Mesendoderm (in vitro differentiated cells): ENCODE measurements around the gene BAD. TPM values are rescaled to one million over a fixed set of nuclear protein-coding genes. Genes with fewer than 3 reads are reported as not detected.

Experiments used
- DNase-seq: peaks from one replicate; pipeline ENCODE4 v3.0.0; 2013
- H2AK5ac ChIP-seq: 2 replicates; pipeline ENCODE4 v1.6.1; 2013; ENCODE audit warnings: low read length, inconsistent platforms
- H2BK120ac ChIP-seq: 2 replicates; pipeline ENCODE4 v1.6.1; 2013; ENCODE audit warnings: low read depth, mild to moderate bottlenecking, low read length, moderate library complexity, mixed read lengths
- H2BK15ac ChIP-seq: replicated peaks from 2 replicates; pipeline ENCODE4 v1.6.1; 2013; ENCODE audit warnings: low read depth, mild to moderate bottlenecking, moderate library complexity
- H2BK5ac ChIP-seq: 2 replicates; pipeline ENCODE4 v1.6.1; 2013; ENCODE audit warnings: low read length, inconsistent platforms
- H3K18ac ChIP-seq: 2 replicates; pipeline ENCODE4 v1.6.1; 2013; ENCODE audit warnings: mild to moderate bottlenecking, low read length, mixed read lengths
- H3K23ac ChIP-seq: one replicate; pipeline ENCODE4 v1.6.1; 2013; ENCODE audit warnings: low read length
- H3K27ac ChIP-seq: 2 replicates; pipeline ENCODE4 v1.5.1; 2013; ENCODE audit warnings: low read depth, mild to moderate bottlenecking, inconsistent platforms, low read length, moderate library complexity
- H3K27me3 ChIP-seq: 2 replicates; pipeline ENCODE4 v1.6.1; 2013; ENCODE audit warnings: low read length, control low read depth, mild to moderate bottlenecking, inconsistent platforms; ENCODE audit not compliant: insufficient read depth, poor library complexity
- H3K36me3 ChIP-seq: 2 replicates; pipeline ENCODE4 v1.6.1; 2013; ENCODE audit warnings: low read length, inconsistent platforms; ENCODE audit not compliant: control insufficient read depth, insufficient read depth
- H3K4ac ChIP-seq: one replicate; pipeline ENCODE4 v1.6.1; 2013; ENCODE audit warnings: low read depth, mild to moderate bottlenecking, low read length, moderate library complexity
- H3K4me1 ChIP-seq: 2 replicates; pipeline ENCODE4 v1.6.1; 2013; ENCODE audit warnings: low read depth, low read length, inconsistent platforms; ENCODE audit not compliant: control insufficient read depth
- H3K4me2 ChIP-seq: 2 replicates; pipeline ENCODE4 v1.6.1; 2013; ENCODE audit warnings: low read length
- H3K4me3 ChIP-seq: 2 replicates; pipeline ENCODE4 v1.5.1; 2013; ENCODE audit warnings: mild to moderate bottlenecking, low read length
- H3K56ac ChIP-seq: one replicate; pipeline ENCODE4 v1.6.1; 2013; ENCODE audit warnings: low read length
- H3K79me1 ChIP-seq: 2 replicates; pipeline ENCODE4 v1.6.1; 2013; ENCODE audit warnings: low read length, inconsistent platforms
- H3K79me2 ChIP-seq: 2 replicates; pipeline ENCODE4 v1.6.1; 2013; ENCODE audit warnings: mild to moderate bottlenecking, low read length; ENCODE audit not compliant: control insufficient read depth, insufficient read depth
- H3K9ac ChIP-seq: 2 replicates; pipeline ENCODE4 v1.6.1; 2013; ENCODE audit warnings: low read length, inconsistent platforms
- H4K5ac ChIP-seq: one replicate; pipeline ENCODE4 v1.6.1; 2013; ENCODE audit warnings: low read length
- H4K8ac ChIP-seq: one replicate; pipeline ENCODE4 v1.6.1; 2013; ENCODE audit warnings: low read depth, mild to moderate bottlenecking, control low read depth, low read length, moderate library complexity
- WGBS: extraction: QIAGEN DNeasy Blood & Tissue Kit; methylation state at CpG from one replicate; pipeline ENCODE4 v1.1.7; 2013; ENCODE audit warnings: low lambda C conversion rate, missing lambda C conversion rate; ENCODE audit not compliant: insufficient coverage; ENCODE audit errors: extremely low coverage; 5-methylcytosine and 5-hydroxymethylcytosine counted together
- small RNA-seq: library from polyadenylated mRNA; stranded (forward); fragments of <200 nt; extraction: miRNeasy Mini kit (QIAGEN cat#:217004); gene quantifications from one replicate; pipeline ENCODE3, GENCODE V24; 2013; ENCODE audit not compliant: insufficient read depth

BAD gene

GRCh38 chr11:64222651-64223000 lies 61.8 kb downstream of the BAD start:
- Histone ChIP-seq H3K79me2 (no peaks in the 10 kb centered on the region), H2BK120ac (no peak overlapping the region), H3K27me3 (no peaks in the 10 kb centered on the region), H2AK5ac (no peak overlapping the region), H2BK15ac (no peak overlapping the region), H3K27ac (no peak overlapping the region), H3K36me3 (no peaks in the 10 kb centered on the region), H3K79me1 (peaks cover 4% of the 10 kb centered on the region), H3K4me2 (no peak overlapping the region), H3K23ac (no peak overlapping the region), H3K4me1 (peaks cover 2% of the 10 kb centered on the region), H3K9ac (no peak overlapping the region), H4K5ac (no peak overlapping the region), H3K56ac (no peak overlapping the region), H3K18ac (no peak overlapping the region), H3K4ac (no peak overlapping the region), H4K8ac (no peak overlapping the region), H3K4me3 (no peak overlapping the region), H2BK5ac (no peak overlapping the region)
- WGBS = no CpG with 5 or more reads among the region's 9 CpGs
- DNase-seq = no peak

- Histone ChIP-seq H3K56ac (no peak overlapping the region), H2AK5ac (no peak overlapping the region), H3K4ac (no peak overlapping the region), H4K8ac (no peak overlapping the region), H3K18ac (no peak overlapping the region), H3K4me3 (no peak overlapping the region), H2BK120ac (no peak overlapping the region), H4K5ac (no peak overlapping the region), H2BK5ac (no peak overlapping the region), H3K36me3 (no peaks in the 10 kb centered on the region), H3K79me2 (no peaks in the 10 kb centered on the region), H3K9ac (no peak overlapping the region), H2BK15ac (no peak overlapping the region), H3K4me1 (no peaks in the 10 kb centered on the region), H3K23ac (no peak overlapping the region), H3K27me3 (no peaks in the 10 kb centered on the region), H3K27ac (no peak overlapping the region), H3K79me1 (no peaks in the 10 kb centered on the region), H3K4me2 (no peak overlapping the region)
- DNase-seq = no peak
- no CpG with 5 or more reads among the region's 14 CpGs for WGBS
Observed at GRCh38 chr11:64220798-64221197, 63.7 kb downstream of the BAD start.

GRCh38 chr11:64220271-64220670 lies 64.2 kb downstream of the BAD start:
- Histone ChIP-seq H4K5ac (no peak overlapping the region), H3K18ac (no peak overlapping the region), H3K4me3 (no peak overlapping the region), H2BK5ac (no peak overlapping the region), H2AK5ac (no peak overlapping the region), H3K79me1 (no peaks in the 10 kb centered on the region), H2BK15ac (no peak overlapping the region), H3K9ac (no peak overlapping the region), H3K27me3 (no peaks in the 10 kb centered on the region), H2BK120ac (no peak overlapping the region), H3K23ac (no peak overlapping the region), H3K4me2 (no peak overlapping the region), H4K8ac (no peak overlapping the region), H3K27ac (no peak overlapping the region), H3K79me2 (no peaks in the 10 kb centered on the region), H3K4me1 (no peaks in the 10 kb centered on the region), H3K4ac (no peak overlapping the region), H3K36me3 (no peaks in the 10 kb centered on the region), H3K56ac (no peak overlapping the region)
- no peak for DNase-seq
- WGBS = no CpG with 5 or more reads among the region's 17 CpGs

Small RNAs within 50 kb of the gene (small RNA-seq; reads per million reads assigned to genes)
- gene RF00019 = not detected
